Measurements from ENCODE around the gene MTRR. TPM values are rescaled to one million over a fixed set of nuclear protein-coding genes. Genes with fewer than 3 reads are reported as not detected.

Gene MTRR
- total and polyA plus RNA-seq, 4 experiments from 2014 or later, result 50.9 to 117 (median 102) TPM

GRCh38 chr5:7941692-7942091, 72.7 kb downstream of the MTRR start:
- Mint-ChIP-seq H3K9me3 (peaks cover 0 to 2% (median 0%) of the 10 kb centered on the region in 8 donors), H3K27ac (no peak overlapping the region), H3K4me3 (no peak overlapping the region), H3K36me3 (no peaks in the 10 kb centered on the region), H3K4me1 (no peaks in the 10 kb centered on the region), H3K27me3 (peaks cover 10 to 19% of the 10 kb centered on the region in 2 donors)
- no peaks in the 10 kb centered on the region for H3K9me3 ChIP-seq (ENCODE audit: control insufficient read depth in 1 of 2, low read length in 2 of 2)
- no peaks in the 10 kb centered on the region for H3K36me3 ChIP-seq (ENCODE audit: insufficient read depth, low read length)
- POLR2A ChIA-PET (ENCODE audit: partially characterized antibody), result no interaction called here
- intact Hi-C loops (cut with micrococcal nuclease), result no loop called here
- no peak for DNase-seq
- no peak overlapping the region for H3K27ac ChIP-seq (ENCODE audit: low read depth, low read length)
- H3K27me3 ChIP-seq (ENCODE audit: insufficient read depth, low read length), result peaks cover 6% of the 10 kb centered on the region
- H3K4me3 ChIP-seq (ENCODE audit: low read length in 2 of 2), result no peak overlapping the region
- CTCF ChIA-PET (ENCODE audit: partially characterized antibody), result interaction anchor here (6.2 kb wide), 1 partner anchor 13 kb away, joined by 28 read pairs; no protein-coding TSS in a partner anchor
- no peaks in the 10 kb centered on the region for H3K4me1 ChIP-seq (ENCODE audit: insufficient read depth, low read length)

DNA sequence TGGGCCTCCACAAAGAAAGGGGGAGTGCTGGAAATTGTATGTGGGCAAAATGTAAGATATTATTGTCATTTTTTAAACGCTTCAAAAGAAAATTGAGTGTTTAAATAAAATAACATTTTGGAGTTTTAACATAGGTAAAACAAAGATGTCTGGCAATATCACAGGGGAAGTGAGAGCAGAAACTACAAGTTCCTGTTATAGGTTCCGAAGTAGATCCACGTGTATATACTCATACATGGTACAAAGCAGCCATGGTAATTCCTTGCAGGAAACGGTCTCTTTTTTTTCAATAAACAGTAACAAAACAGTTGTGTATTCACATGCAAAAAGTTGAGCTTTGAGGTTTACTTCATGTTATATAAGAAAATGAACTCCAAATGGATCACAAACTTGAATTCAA, 78.4 kb downstream of the MTRR start:
- H3K27me3 Mint-ChIP-seq, result peaks cover 9 to 10% of the 10 kb centered on the region in 2 donors
- POLR2A ChIA-PET (ENCODE audit: partially characterized antibody), result no interaction called here
- Histone ChIP-seq H3K4me3 (ENCODE audit: low read length in 2 of 2) (no peak overlapping the region), H3K27ac (ENCODE audit: low read depth, low read length) (no peak overlapping the region), H3K4me1 (ENCODE audit: insufficient read depth, low read length) (no peaks in the 10 kb centered on the region), H3K27me3 (ENCODE audit: insufficient read depth, low read length) (no peaks in the 10 kb centered on the region), H3K9me3 (ENCODE audit: control insufficient read depth in 1 of 2, low read length in 2 of 2) (no peaks in the 10 kb centered on the region), H3K36me3 (ENCODE audit: insufficient read depth, low read length) (no peaks in the 10 kb centered on the region)
- no peak overlapping the region for H3K27ac Mint-ChIP-seq
- intact Hi-C loops (cut with micrococcal nuclease), result no loop called here
- no peak overlapping the region for H3K4me3 Mint-ChIP-seq
- no peak for DNase-seq
- CTCF ChIA-PET (ENCODE audit: partially characterized antibody), result interaction anchor here (1.6 kb wide), 1 partner anchor 9 kb away, joined by 5 read pairs; no protein-coding TSS in a partner anchor
- H3K4me1 Mint-ChIP-seq, result no peaks in the 10 kb centered on the region
- no peaks in the 10 kb centered on the region for H3K36me3 Mint-ChIP-seq
- H3K9me3 Mint-ChIP-seq, result peaks cover 0 to 2% (median 0%) of the 10 kb centered on the region in 8 donors

Other genes with a start within 250 kb of the MTRR start
- gene CFAP90, start 18.0 kb upstream of the MTRR start, total RNA-seq, result not detected
- gene CFAP90, start 18.0 kb upstream of the MTRR start, polyA plus RNA-seq, result not detected
- gene FASTKD3, start 117 bp upstream of the MTRR start, total RNA-seq, result 10 to 100 TPM; 11.3 to 14.0 TPM
- gene FASTKD3, start 117 bp upstream of the MTRR start, polyA plus RNA-seq, result 10 to 100 TPM; 11.1 to 17.6 TPM

Measured in CD4-positive, alpha-beta memory T cell (primary cell).